GM21447 (cell line): ENCODE measurements around the gene EMC8.

Experiments used
- ATAC-seq: cut with Tn5 transposase; IDR thresholded peaks from one replicate; pipeline ENCODE4 v1.9.1; 2021; ENCODE audit not compliant: unreplicated experiment

The EMC8 gene

GRCh38 chr16:85733155-85733838 is 66.0 kb downstream of the EMC8 start:
- ATAC-seq: no peak

GRCh38 chr16:85731179-85731578 is 68.2 kb downstream of the EMC8 start:
- no peak for ATAC-seq

- ATAC-seq: no peak
Observed at GRCh38 chr16:85730186-85730465, 69.2 kb downstream of the EMC8 start.

- no peak for ATAC-seq
Observed at GRCh38 chr16:85729452-85730185, 69.7 kb downstream of the EMC8 start.

- ATAC-seq: no peak
Observed at GRCh38 chr16:85728879-85729278, 70.5 kb downstream of the EMC8 start.
